Measurements from ENCODE around the gene ARHGAP44. TPM values are rescaled to one million over a fixed set of nuclear protein-coding genes. Genes with fewer than 3 reads are reported as not detected.

The ARHGAP44 gene
- total and polyA plus RNA-seq, 2 experiments from 2014 or later, result 5.8 to 16.4 TPM

MicroRNAs within 50 kb of the gene (microRNA counts, 767-probe panel; counts per million panel counts)
- microRNA hsa-miR-1269b, result not detected

Small RNAs within 50 kb of the gene (microRNA-seq; reads per million reads assigned to microRNA genes)
- gene MIR1269B, result not detected

Small RNAs within 50 kb of the gene (small RNA-seq; reads per million reads assigned to genes)
- gene MIR1269B (ENCODE audit: low replicate concordance), result not detected

Other genes starting within 250 kb of the ARHGAP44 start
- gene MYOCD, start 123.6 kb upstream of the ARHGAP44 start, total RNA-seq (2014; rRNA removed; shearing (Covaris generic)), result 0.66 and 0.80 TPM in 2 replicates
- 2.0 and 2.4 TPM in 2 replicates for gene MYOCD, start 123.6 kb upstream of the ARHGAP44 start, polyA plus RNA-seq (2016; fragmentation: Nextera tagmentation; extraction: Ambion mirVana)
- 158 and 203 TPM in 2 replicates for gene ELAC2, start 228.5 kb downstream of the ARHGAP44 start, total RNA-seq (2014; rRNA removed; shearing (Covaris generic))
- gene ELAC2, start 228.5 kb downstream of the ARHGAP44 start, polyA plus RNA-seq (2016; fragmentation: Nextera tagmentation; extraction: Ambion mirVana), result 49.1 and 49.9 TPM in 2 replicates

Data from GM23338 (cell line).